Body of pancreas (tissue), 4 donors: Measurements from ENCODE around the gene AGA.
A peak's percentile ranks its signal among the peaks of the same experiment; 100 is the strongest.

Experiments used
- CTCF ChIP-seq, 7 experiments: fragments of 450-650 bp in 4 of 7; fragments of 200-600 bp in 3 of 7; sonication (generic) in 3 of 7; IDR thresholded peaks; one replicate each; pipeline ENCODE4 v1.5.1; 2016 to 2019; ENCODE audit warnings: antibody characterized with exemption in 7 of 7
- POLR2A ChIP-seq, 3 donors: fragments of 450-650 bp; IDR thresholded peaks; one replicate each; pipeline ENCODE4 v1.6.1; 2016; ENCODE audit warnings: antibody characterized with exemption in 3 of 3, mild to moderate bottlenecking in 2 of 3

- TF ChIP-seq POLR2A (IDR thresholded peaks at IDR 0.05), result peak in 1 of 3 donors; percentile 26
- TF ChIP-seq CTCF (IDR thresholded peaks at IDR 0.05), result no peak
These were observed 2.9 kb upstream of the AGA start for GRCh38 chr4:177444911-177445736.
